GM18951 (cell line): ENCODE data around the gene GRM5.
"Not testable (repeated sequence)": the region's sequence is repeated elsewhere in the genome, so short reads cannot be mapped to it uniquely, and the experiment has no call there.

Experiments used
- POLR2A ChIP-seq: IDR thresholded peaks from 4 replicates; pipeline ENCODE4 v1.6.1; 2011; ENCODE audit warnings: mild to moderate bottlenecking; ENCODE audit not compliant: insufficient read length, insufficient read depth; ENCODE audit errors: extremely low read depth
- in situ Hi-C: fragments of 300-500 bp; cut with MboI; formaldehyde crosslinking; loops from one replicate; pipeline ENCODE4 v1.12.0; 2022; ENCODE audit warnings: low sequenced_read_pairs, mixed read lengths, inconsistent platforms; ENCODE audit not compliant: unreplicated experiment

GRM5 gene

DNA sequence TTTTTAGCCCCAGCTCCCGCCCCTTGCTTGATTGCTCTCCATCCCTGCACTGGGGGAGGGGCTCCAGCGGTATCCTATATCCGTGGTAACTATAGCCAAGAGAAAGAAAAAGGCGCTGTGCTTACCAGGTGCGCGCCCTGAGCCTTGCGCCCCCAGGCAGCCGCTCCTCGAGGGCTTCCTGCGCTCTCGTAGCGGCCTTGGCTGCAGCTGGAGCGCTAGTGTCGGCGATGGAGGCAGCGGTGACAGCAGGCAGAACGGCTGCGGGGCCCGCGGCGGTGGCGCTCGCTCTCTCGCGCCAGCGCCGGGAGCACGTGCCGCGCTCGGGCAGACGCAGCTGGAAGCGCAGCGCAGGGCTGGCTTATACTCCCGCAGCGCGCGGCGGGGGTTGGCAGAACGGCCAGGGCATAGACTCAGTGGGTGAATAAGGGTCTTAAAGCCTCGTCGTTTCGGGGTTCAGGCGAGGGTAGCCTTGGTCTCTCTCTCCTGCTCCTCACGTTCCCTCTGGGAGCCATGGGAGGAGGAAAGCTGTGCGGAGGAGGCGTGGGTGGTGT lies at the start of gene GRM5:
GRM5 (minus strand) TSS at position 332 of the 551 bp plus-strand sequence. CDS start 18,110 bp downstream, outside the sequence.
- in situ Hi-C loops: not testable (repeated sequence)

- in situ Hi-C loops: not testable (repeated sequence)
Observed at GRCh38 chr11:89097956-89098355, 32.2 kb upstream of the GRM5 start.

- in situ Hi-C loops: not testable (repeated sequence)
Observed at GRCh38 chr11:89093806-89094205, 28.0 kb upstream of the GRM5 start.

DNA sequence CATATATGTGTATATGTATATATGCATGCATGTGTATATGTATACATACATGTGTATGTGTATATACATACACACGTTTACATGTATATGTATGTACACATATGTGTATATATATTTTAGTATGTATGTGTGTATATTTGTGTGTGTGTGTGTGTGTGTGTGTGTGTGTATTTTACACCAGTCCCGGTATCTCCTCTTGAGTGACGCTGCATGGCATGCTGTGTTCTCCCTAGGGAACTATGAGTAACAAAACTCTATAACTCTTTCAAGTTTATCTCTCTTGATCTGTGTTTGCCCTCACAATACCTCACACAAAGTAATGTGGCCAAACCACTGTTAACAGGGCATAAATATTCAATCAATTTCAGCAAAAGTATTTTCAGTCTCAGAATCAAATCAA lies 19.2 kb upstream of the GRM5 start:
- in situ Hi-C loops: not testable (repeated sequence)

DNA sequence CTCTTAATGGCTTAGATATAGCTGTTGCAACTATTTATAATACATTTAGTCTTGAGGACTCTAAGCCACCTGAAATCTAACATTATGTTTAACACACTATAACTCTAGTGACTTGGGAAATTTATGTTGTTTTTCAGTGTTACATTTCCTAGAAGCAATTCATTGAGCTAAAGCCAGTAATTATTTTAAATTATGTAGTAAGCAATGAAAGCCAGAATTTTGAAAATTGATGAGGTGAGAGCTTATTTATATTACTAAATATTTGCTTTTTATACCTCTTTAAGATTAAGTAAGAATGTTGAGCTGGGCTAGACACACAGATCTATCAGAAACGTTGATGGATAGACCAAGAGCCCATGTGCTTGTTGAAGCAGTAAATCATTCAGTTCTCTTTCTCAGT lies 5.1 kb upstream of the GRM5 start:
- in situ Hi-C loops: not testable (repeated sequence)

DNA sequence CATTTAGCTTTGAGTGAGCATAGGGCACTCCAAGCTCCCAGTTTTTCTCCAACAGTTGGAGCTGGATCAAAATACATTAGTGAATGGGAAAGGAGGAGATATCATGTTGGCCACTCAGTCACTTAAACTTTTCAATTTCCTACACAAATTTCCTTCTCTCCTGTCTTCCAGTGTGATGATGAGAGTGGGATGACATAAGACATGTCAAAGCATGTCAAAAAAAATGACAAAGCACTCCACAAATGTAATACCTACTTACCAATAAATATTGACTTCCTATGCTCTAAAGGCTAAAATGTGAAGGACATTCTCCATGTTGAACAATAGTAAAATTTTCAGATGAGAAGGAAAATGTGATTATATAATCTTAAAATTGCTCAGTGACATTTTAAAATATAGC lies 1.5 kb upstream of the GRM5 start:
- TF ChIP-seq POLR2A: no peak
- in situ Hi-C loops: no loop called here

DNA sequence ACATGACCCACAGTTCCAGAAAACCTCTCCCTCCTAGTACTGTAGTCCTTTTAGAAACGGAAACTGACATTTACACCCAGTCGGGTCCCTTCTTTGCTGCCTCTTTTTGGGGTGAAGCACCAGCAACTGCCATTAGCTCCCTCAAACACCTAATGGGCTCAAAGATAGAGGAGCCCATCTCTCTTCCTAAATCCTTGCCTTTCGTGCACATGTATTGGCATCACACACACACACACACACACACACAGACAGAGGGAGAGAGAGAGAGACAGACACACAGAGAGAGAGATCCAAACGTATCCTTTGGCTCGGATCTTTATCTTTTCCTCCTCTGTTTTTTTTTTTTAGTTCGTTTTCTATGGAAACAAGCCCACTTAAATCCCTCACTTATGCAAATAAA lies 716 bp downstream of the GRM5 start:
- in situ Hi-C loops: no loop called here
- no peak for TF ChIP-seq POLR2A

- in situ Hi-C loops: not testable (repeated sequence)
Observed at GRCh38 chr11:89063481-89063951, 2.3 kb downstream of the GRM5 start.

- in situ Hi-C loops: not testable (repeated sequence)
Observed at GRCh38 chr11:89062771-89063298, 2.9 kb downstream of the GRM5 start.

DNA sequence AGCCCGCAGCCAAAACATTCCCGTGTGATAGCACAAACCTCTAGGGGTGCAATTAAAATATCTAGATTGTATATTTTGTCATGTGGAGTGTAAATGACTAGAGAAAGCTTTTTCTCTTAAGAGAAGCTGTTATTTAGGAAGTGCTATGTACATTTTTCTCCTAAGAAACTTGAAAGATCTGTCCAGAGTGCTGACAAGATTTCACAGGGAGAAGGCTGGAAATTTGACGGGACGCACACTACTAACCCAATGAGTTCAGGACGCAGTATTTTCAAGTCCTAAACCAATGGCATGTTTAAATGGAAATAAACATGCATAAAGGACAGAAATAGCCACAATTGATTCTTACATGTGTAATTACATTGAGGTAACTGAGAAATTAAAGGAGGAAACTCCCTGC lies 3.9 kb downstream of the GRM5 start:
- in situ Hi-C loops: not testable (repeated sequence)

- in situ Hi-C loops: not testable (repeated sequence)
Observed at GRCh38 chr11:89057406-89057805, 8.4 kb downstream of the GRM5 start.

GRCh38 chr11:89052220-89052619 lies 13.6 kb downstream of the GRM5 start:
- TF ChIP-seq POLR2A: no peak
- in situ Hi-C loops: no loop called here

DNA sequence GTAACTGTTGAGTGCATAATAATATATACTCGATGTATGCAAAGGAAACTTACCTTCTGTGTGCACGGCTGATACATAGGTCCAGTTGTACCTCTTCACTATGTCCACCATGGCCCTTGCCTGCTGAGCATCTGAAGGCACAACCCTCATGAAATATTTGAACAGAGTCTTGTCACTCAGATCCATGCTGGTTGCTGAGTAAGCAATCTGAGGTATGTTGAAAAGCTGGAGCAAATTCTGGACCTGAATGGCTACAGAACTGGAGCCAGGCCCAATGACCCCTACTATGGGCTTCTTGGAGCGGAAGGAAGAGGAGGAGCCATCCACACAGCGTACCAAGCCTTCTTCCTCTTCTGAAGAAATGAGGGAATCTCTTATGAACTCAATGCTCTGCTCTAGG lies 18.6 kb downstream of the GRM5 start:
- in situ Hi-C loops: not testable (repeated sequence)

GRCh38 chr11:89043861-89044588 lies 21.8 kb downstream of the GRM5 start:
- in situ Hi-C loops: not testable (repeated sequence)

- in situ Hi-C loops: not testable (repeated sequence)
Observed at GRCh38 chr11:89029671-89030070, 36.1 kb downstream of the GRM5 start.
